Ecto neural progenitor cell (in vitro differentiated cells): Measurements from ENCODE around the gene MYL10.

Experiments
- DNase-seq: peaks from one replicate; pipeline ENCODE4 v3.0.0-alpha.2; 2018; ENCODE audit warnings: low spot score

The MYL10 gene

DNA sequence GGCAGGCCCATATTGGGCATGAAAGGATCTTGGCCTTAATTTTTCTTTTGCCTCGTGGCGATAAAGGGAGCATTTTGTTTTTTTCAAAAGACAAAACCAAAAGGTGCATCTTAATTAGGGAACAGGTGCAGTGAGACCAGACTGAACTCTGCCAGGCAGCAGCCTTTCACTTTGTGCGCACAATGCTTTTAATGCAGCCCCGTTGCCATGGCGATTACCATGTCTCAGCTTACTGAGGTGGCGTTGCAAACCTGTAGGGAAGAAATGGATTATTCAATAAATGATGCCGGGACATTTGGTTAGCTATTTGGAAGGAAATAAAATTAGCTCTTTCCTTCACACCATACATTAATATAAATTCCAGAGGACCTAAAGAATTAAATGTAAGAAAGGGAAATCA lies 61.9 kb downstream of the MYL10 start:
- no peak for DNase-seq

DNA sequence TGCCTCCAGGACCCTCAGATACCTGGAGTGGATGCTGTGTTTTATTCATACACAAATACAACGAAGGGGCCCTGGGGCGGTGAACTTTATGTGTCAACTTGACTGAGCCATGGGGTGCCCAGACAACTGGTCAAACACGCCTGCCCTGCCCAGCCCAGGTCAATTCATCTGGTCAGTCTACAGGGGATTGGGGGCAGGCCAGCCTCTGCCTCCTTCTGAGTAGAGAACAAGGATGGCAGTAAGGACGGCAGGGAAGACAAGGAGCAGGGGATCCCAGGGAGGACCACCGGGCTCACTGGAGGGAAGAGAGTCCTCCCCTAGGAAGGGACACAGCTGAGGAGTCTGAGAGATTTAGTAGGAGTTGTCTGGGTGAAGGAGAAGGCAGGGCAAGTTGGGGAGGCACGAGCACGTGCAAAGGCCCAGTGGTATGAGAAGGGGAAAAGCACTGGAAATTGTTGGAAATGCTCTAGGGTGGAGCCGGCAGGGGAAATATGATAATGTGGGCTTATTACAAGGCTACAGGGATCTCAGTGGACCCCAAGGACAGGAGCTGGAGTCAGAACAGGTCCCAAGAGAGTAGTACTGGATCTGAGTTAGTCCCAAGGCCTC lies 63.4 kb downstream of the MYL10 start:
- DNase-seq = no peak

DNA sequence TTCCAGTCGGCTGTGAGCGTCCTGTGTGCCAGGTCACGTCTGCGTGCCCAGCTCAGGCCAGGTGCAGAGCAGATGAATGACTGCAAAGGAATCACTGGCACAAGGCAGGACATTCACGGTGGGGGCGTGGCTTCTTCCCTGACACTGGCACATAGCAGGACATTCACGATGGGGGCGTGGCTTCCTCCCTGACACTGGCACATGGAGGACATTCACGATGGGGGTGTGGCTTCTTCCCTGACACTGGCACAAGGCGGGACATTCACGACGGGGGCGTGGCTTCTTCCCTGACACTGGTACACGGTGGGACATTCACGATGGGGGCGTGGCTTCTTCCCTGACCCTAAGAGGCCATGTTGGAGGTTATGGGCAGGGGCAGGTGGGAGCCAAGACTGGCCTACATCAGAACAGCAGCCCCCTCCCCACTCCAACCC lies 64.3 kb downstream of the MYL10 start:
- peak; percentile 72 for DNase-seq

- DNase-seq = no peak
Measured at GRCh38 chr7:101563943-101564777, 64.9 kb downstream of the MYL10 start.
